ENCODE data around the gene IMP4.
"Not testable (repeated sequence)": the region's sequence is repeated elsewhere in the genome, so short reads cannot be mapped to it uniquely, and the experiment has no call there.

The IMP4 gene, protein sequence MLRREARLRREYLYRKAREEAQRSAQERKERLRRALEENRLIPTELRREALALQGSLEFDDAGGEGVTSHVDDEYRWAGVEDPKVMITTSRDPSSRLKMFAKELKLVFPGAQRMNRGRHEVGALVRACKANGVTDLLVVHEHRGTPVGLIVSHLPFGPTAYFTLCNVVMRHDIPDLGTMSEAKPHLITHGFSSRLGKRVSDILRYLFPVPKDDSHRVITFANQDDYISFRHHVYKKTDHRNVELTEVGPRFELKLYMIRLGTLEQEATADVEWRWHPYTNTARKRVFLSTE

DNA sequence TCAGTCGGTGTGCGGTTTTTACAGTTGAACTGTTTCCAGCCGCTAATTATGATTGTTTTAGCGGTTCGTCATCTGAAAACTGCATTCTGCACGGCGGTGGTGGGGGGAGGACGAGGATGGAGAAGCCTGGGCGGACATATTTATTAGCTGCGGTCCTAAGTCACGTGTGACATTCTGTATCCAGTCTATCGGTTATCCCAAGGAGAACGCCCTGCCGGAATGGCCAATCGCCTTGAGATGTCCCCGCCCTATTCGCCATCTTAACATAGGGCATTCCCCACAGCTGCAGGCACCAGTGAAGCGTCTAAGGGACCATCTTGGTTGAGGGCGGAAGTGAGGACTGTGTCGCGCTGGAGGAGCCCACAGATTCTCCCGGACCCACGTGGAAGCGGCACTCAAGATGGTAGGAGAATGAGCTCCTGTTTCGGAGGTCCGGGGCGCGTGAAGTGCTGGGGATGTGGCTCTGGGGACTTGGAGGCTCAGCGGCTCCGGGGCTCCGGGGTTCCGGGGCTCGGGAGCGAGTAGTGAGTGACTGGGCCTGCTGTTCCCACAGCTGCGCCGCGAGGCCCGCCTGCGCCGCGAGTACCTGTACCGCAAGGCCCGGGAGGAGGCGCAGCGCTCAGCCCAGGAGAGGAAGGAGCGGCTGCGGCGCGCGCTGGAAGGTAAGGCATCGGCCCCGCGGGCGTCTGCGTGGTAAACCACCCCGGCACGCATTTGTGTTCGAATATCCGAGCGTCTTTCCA is at the start of gene IMP4:
IMP4 (plus strand) TSS at position 365 of the 743 bp plus-strand sequence; CDS start at position 401, 36 bp downstream.
- DNase-seq (ENCODE audit: low read depth, low spot score): peak; percentile 93

DNA sequence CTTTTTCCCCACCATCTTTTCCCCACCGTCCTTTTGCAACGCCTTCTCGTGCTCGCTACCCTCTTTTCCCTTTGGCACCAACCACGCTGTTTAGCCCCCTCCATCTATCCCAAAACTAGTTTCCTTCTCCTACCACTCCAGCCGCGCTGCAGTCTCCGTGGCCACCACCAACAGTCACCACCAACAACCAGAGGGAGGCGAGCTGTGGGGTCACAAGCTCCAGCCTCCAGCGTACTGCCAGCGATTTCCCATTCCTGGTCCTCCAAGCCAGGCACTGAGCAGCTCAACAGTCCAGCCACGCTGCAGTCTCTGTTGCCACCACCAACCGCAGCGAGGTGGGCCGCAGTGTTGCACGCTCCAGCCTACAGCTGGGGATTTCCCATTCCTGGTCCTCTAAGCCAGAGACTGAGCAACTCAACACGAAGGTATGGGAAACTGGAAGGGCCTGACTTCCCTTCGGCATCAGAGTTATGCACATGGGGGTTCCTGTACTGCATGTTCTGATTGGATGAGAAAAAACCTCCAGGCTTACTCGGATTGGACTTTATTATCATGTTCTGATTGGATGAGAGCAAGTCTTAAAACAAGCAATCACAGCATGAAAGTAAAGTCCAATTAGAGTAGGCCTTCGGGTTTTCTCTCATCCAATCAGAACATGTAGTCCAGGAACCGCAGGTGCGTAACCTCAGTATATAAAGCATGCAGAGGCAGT is 42.3 kb upstream of the IMP4 start:
- no peak for DNase-seq (ENCODE audit: low read depth, low spot score)

DNA sequence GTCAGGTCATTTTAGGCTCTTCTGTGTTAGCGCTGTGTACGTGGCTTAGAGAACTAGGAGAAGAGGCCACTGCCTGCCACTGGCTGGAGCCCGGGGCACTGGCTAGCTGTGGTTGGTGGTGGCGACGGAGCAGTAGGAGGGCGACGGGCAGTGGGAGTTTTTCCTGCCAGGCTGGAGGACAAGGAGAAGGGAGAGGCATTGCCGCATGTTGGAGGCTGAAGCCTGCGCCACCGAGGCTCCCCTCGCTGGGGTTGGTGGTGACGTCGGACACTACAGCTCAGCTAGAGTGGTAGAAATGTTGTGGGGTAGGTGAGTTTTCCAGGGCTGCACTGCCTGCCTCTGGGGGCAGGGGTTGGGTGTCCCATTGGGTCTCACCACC is 41.7 kb upstream of the IMP4 start:
- DNase-seq (ENCODE audit: low read depth, low spot score): no peak

DNA sequence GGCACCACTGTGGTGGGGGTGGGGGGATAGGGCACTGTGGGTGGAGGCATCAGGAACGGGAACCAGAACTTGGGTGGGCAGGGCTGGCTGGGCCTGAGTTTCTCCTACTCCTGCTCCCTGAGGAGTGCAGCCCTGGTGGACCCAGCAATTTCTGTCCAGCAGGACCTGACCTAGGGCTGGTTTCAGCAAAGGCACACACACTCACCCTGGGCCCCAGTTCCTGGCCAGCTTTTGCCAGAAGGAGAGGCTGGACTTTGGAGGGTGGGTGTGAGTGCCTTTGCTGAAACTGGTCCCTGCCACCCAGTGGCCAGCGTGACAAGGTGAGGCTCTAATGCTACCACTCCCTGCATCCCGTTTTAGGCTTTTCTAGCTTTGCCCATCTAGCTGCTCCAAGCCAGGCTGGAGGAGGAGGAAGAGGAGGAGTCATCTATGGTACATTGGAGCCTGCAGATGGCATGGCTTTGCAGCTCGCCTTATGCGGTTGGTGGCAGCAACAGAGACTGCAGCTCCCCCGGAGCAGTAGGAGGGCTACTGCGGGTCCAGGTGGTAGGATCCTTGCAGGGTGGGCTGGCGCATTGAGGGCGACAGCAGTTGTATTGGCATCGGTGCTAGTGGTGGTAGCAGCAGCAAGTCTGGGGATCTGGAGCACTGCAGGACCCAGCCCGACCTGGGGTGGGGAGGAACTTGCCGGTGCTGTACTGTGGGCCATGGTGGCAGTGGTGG is 40.4 kb upstream of the IMP4 start:
- no peak for DNase-seq (ENCODE audit: low read depth, low spot score)

DNA sequence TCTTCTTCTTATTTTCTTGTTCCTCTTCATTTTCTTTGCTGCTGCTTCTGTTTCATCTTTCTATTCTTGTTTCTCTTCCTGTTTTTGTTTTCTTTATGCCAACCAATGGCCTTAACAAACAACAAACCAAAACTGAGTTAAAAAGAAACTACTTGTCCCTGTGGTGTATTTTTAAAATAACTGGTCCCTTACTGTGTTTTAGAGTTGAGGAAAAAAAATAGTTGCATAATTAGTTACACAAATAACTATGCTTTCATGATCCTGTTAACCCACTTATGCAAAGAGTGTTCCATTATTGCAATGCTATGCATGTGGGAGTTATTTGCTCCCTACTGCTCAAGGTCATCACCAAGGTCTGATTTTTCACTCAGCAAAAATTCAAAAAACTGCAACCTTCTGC is 39.5 kb upstream of the IMP4 start:
- DNase-seq (ENCODE audit: low read depth, low spot score): no peak

DNA sequence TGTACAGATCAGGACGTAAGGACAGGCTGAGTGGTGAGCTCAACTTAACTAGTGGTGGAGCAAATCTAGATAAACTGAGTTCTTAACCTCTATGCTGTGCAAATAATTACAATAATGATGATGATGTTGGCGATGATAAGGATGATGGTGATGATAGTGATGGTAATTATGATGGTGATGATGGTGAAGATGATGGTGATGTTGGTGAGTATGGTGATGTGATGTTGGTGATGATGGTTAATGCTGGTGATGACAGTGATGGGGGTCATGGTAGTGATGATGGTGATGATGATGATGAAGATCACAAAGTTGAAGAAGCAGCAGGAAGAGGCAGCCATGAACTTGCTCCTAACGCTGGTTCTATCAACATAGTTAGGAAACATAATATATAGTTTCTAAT is 38.0 kb upstream of the IMP4 start:
- DNase-seq (ENCODE audit: low read depth, low spot score): no peak

DNA sequence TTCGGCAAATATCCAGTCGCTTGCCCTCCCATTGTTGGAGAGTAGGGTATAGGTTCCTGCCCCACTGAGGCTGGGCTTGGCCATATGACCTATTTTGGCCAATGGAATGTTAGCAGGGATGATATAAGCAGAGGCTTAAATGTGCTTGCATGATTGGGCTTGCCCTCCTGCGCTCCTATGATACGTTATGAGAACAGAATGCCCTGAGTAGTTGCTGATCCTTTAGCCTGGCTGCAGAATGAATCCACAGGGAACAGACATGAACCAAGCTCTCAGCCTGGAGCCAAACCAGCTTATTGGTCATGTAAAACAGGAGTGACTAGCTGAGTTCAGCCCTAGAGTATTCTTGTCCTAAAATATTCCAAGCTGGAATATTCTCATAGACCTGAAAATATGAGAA is 34.8 kb upstream of the IMP4 start:
- no peak for DNase-seq (ENCODE audit: low read depth, low spot score)

DNA sequence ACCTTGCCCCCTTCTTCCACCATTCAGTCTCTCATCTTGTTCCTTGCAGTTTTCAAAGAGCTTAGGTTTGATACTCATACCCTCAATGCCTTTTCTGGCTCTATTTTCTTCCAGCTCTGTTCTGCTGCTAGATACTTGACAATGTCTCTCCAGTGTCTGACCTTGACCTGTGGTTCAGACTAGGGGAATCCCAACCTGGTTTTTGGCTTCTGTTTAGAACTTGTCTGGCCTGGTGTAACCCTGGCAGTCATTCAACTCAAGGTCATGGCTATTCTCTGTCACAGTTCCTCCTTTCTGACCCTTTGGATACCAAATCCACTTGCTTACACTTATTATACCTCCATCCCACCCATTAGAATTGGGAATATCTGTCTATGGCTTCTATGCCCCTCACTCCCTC is 31.8 kb upstream of the IMP4 start:
- no peak for DNase-seq (ENCODE audit: low read depth, low spot score)

DNA sequence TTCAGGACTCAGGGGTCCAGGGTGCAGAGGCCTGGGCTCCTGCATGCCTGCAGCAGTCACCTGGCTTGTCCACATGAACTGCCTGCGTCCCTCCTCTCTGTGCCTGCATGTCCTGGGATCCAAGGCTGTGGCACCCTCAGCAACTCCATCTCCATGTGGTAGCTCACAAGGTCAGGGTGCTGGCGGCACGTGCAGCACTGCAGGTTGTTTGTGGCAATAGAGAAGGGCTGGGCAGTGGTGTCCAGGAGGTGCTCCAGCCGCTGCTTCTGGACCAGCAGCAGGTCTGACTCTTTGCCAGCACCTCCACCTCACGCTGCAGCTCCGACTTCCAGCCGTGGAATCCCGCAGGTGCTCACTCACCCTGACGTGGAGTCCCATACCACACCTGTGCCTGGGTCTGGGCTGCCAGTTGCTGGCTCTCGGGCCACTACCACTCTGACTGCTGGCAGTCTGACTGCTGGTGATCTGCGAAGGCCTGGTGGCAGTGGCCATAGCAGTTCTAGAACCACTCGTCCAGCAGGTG is 28.8 kb upstream of the IMP4 start:
- no peak for DNase-seq (ENCODE audit: low read depth, low spot score)

DNA sequence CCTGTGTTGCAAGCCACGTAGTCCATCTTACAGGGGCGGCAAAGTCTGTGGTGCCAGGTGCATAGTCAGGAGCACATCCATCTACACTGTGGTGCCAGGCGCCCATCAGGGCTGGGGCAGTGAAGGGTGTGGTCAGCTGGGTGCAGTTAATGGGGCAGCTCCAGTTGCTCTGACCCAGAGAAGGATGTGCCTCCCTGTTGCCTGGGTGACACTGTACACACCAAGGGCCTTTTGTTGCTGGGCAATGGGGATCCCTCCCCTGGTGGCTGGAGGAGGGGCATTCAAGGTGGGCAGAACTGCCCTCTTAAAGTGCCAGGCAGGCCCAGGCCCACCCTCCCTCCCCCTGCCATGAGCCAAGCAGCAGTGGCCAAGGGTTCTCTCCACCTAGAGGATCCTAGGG is 28.3 kb upstream of the IMP4 start:
- no peak for DNase-seq (ENCODE audit: low read depth, low spot score)

DNA sequence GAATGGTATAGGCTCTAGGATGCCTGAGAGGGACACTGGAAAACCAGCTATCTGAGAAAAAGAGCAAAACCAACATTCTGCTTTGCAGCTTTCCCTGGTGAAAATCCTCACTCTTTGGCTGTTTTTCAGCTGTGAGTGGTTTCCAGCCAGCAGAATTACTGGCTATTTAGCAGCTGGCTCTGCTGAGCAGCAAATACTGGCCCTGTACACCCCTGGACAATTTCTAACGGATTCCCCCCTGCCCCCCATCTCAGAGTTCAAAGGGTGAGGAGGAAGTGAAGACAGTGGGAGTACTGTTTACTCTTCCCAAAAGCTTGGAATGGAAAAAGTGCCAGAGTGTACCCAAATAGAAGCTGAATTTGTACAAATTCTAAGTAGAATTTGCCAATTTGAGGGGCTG is 26.1 kb upstream of the IMP4 start:
- no peak for DNase-seq (ENCODE audit: low read depth, low spot score)

DNA sequence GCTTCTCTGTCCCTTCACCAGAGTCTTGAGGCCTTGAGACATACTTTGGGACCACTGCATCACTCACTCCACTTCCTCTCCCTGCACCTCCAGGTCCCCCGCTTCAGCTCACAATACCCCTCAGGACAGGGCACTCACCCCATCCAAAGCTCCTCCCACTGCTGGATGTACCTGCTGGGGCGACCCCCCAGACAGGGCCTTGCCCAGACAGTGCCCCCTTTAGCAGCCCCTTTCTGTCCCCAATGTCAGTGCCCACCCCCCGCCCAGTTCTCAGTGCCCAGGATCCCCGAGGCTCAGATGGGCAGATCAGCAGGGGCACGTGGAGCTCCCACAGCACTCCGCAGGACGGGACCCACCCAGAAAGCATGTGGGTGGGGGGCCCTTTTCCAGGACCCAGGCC is 23.8 kb upstream of the IMP4 start:
- DNase-seq (ENCODE audit: low read depth, low spot score): no peak

DNA sequence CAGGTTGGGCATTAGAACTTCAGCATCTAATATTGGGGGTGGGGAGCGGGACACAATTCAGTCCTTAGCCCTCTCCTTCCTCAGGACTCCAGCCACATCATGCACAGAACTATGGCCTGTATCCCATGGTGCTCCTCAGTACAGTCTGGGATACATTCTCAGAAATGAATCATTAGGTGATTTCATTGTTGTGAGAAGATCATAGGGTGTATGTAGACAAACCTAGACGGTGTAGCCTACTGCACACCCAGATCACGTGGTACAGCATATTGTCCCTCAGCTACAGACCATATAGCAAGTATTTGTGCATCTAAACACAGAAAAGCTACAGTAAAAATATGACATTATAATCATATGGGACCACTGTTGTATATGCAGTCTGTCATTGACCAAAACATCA is 23.2 kb upstream of the IMP4 start:
- no peak for DNase-seq (ENCODE audit: low read depth, low spot score)

DNA sequence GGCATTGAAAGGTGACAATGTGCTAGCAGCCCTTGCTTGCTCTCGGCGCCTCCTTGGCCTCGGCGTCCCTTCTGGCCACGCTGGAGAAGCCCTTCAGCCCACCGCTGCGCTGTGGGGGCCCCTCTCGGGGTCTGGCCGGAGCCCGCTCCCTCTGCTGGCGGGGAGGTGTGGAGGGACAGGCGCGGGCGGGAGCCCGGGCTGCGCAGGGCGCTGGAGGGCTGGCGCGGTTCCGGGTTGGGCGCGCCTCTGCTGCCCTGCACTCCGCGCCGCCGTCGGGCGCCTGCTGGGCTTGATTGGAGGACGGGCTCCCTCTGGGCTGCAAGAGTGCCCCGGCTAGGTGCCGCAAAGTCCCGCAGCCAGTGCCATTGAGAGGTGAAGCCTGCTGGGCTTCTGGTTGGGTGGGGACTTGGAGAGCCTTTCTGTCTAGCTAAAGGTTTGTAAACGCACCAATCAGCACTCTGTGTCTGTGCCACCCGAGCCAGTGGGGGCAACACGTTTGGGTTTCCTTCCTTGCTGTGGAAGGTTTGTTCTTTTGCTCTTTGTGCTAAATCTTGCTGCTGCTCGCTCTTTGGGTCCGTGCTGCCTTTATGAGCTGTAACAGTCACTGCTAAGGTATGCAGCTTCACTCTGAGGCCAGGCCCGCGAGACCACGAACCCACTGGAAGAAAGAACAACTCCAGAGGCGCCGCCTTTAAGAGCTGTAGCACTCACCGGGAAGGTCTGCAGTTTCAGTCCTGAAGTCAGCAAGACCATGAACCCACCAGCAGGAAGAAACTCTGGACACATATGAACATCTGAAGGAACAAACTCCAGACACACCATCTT is 14.8 kb upstream of the IMP4 start:
- no peak for DNase-seq (ENCODE audit: low read depth, low spot score)

DNA sequence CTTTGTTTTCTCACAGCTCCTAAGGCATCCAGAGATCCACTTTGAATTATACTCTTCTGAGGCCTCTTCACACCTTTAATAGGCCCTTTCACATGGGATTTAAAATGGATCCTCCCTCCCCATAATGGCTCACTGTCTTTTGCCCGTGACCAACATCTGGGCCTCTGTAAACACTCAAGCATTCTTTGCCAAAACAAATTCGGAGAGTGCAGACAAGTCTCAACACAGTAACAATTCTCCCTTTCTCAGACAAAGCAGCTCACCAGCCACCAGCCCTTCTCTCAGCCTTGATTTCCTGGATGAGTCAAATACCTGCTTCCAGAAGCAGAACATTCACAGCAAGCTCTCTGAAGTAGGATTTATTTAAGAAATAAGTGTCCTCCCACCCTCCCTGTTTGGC is 14.0 kb upstream of the IMP4 start:
- no peak for DNase-seq (ENCODE audit: low read depth, low spot score)

DNA sequence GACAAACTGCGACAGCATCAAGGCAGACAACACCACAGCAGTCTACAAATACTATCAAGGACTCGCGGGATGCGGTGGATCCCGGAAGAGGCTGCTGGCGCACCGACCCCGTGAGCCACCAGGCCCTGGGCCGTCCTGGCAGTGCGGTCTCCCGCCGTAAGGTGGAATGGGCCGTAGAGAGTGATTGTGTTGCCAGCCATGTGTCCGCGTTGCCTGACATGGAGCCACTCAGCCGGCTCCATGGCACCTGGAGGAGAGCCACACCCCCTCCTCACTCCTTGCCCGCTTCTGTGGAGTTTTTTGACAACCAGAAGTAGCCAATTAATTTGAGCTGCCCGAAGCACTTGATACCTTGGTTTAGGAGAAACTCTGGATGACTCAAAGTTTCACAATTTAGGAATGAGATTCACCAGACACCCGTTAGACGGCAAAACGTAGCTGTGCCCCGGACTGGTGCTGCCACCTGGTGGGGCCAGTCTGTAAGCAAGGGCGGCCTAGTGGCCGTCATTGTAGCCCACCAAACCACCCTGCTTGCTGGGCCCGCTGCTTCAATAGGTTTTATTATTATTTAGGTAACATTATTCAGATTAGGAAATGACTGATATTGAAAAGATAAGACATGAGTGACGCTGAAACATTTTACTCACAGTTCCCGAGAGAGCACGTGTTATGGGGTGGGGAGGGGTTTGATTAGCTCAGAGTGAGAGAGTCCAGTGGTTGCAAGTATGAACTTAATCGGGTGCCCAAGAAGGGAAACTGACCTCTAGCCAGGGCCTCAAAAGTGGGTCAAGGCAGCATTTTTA is 10.2 kb upstream of the IMP4 start:
- peak; percentile 33 for DNase-seq (ENCODE audit: low read depth, low spot score)

DNA sequence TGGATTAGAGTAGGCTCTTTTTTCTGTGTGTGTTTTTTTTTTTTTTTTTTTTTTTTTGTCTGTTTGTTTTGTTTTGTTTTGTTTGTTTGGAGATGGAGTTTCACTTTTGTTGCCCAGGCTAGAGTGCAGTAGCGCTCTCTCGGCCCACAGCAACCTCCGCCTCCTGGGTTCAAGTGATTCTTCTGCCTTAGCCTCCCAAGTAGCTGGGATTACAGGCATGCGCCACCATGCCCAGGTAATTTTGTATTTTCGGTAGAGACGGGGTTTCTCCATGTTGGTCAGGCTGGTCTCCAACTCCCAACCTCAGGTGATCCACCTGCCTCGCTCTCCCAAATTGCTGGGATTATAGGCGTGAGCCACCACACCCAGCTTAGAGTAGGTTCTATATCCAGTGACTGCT is 9.4 kb upstream of the IMP4 start:
- not testable (repeated sequence) for DNase-seq (ENCODE audit: low read depth, low spot score)

DNA sequence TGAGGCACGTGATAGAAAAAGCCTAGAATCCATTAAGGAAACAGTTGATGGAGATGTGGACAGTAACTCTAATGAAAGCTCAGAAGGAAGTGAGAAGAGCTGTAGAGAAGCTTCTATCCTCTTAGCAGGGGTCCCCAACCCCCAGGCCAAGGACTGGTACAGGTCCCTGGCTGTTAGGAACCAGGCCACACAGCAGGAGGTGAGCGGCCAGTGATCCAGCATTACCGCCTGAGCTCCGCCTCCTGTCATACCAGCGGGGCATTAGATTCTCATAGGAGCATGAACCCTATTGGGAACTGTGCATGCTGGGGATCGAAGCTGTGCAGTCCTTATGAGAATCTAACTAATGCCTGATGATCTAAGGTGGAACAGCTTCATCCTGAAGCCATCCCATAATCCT is 8.7 kb upstream of the IMP4 start:
- no peak for DNase-seq (ENCODE audit: low read depth, low spot score)

DNA sequence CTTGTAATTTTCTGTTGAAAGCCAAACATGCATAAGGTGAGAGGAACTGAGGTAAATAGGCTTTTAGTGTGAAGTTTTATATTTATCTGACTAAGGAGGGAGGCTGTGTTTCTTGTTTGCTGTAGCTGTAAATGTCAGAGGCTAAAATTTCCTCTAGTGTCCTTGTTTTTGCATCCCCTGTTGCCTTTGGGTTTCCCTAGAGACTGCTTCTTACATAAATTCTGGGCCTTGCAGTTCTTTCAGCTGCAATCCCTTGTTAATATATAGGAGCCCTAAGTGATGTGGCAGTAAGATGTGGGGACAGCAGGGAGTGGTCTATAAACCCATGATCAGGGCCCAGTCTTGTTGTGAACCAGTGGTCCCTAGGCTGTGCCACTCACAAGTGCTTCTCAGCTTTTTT is 7.5 kb upstream of the IMP4 start:
- no peak for DNase-seq (ENCODE audit: low read depth, low spot score)

All from activated CD4-positive, CD25-positive, alpha-beta regulatory T cell treated with anti-CD3 and anti-CD28 coated beads, Interleukin-2, amount 50 U/mL, for 16 hours (primary cell).